Upper lobe of left lung (tissue), 6 donors: ENCODE measurements around the gene FCAR. TPM values are rescaled to one million over a fixed set of nuclear protein-coding genes. Genes with fewer than 3 reads are reported as not detected.
"Not testable (repeated sequence)": the region's sequence is repeated elsewhere in the genome, so short reads cannot be mapped to it uniquely, and the experiment has no call there.

Experiments
- ATAC-seq, 2 donors: fragments of 200-7000 bp; cut with Tn5 transposase; one replicate each; pipeline ENCODE4 v1.9.1; 2022; ENCODE audit warnings: mild to moderate bottlenecking in 2 of 2, moderate library complexity in 2 of 2; ENCODE audit not compliant: low FRiP score in 2 of 2
- DNase-seq, 2 donors: peaks; one replicate each; pipeline ENCODE4 v3.0.0-alpha.2; 2019 to 2020
- H3K27ac ChIP-seq, 4 donors: fragments of 200-600 bp; sonication (generic); one replicate each; pipeline ENCODE4 v1.5.1; 2016 to 2019
- H3K27me3 ChIP-seq, 4 donors: fragments of 200-600 bp; sonication (generic); one replicate each; pipeline ENCODE4 v1.5.1; 2017 to 2019
- H3K36me3 ChIP-seq, 4 donors: fragments of 200-600 bp; sonication (generic); one replicate each; pipeline ENCODE4 v1.5.1; 2016 to 2019
- H3K4me1 ChIP-seq, 4 donors: fragments of 200-600 bp; sonication (generic); one replicate each; pipeline ENCODE4 v1.5.1; 2018 to 2019
- H3K4me3 ChIP-seq, 4 donors: fragments of 200-600 bp; sonication (generic); one replicate each; pipeline ENCODE4 v1.5.1; 2017 to 2019; ENCODE audit warnings: mild to moderate bottlenecking in 2 of 4, moderate library complexity in 1 of 4
- H3K9me3 ChIP-seq, 4 donors: fragments of 200-600 bp; sonication (generic); one replicate each; pipeline ENCODE4 v1.5.1; 2018 to 2019
- EP300 ChIP-seq, 4 donors: sonication (generic); formaldehyde crosslinking; IDR thresholded peaks; one replicate each; pipeline ENCODE4 v1.5.1; 2017; ENCODE audit warnings: antibody characterized with exemption in 4 of 4, control low read depth in 2 of 4
- POLR2AphosphoS5 ChIP-seq, 2 donors: sonication (generic); formaldehyde crosslinking; IDR thresholded peaks; one replicate each; pipeline ENCODE4 v1.5.1; 2017; ENCODE audit warnings: antibody characterized with exemption in 2 of 2
- WGBS, 2 donors: methylation state at CpG; one replicate each; pipeline ENCODE4 v1.1.5; 2017 to 2018; 5-methylcytosine and 5-hydroxymethylcytosine counted together
- total RNA-seq, 6 donors: library from RNA; depleted of rRNA in 4 of 6; stranded (reverse); fragments of >200 nt in 4 of 6; gene quantifications; one replicate each; pipeline versions ENCODE4 v1.1.0 to v1.2.1, GENCODE V29; 2016 to 2021
- donor health status: DM: no; HTN: no; CAD: no; lungs with moderate emphysema.
- donor health status: DM: no; HTN: yes; CAD: no; lungs with severe emphysema.

Gene FCAR
- total RNA-seq: 10 to 100 TPM in 1 of 6 donors, 1 to 10 TPM in 4, not detected in 1; 2.5 to 14.4 (median 6.9) TPM

- Histone ChIP-seq H3K4me3 (peak within 1 kb of the TSS in 1 of 4 donors; percentile 32), H3K27ac (peak within 1 kb of the TSS; percentile 37 to 83 (median 55)), H3K9me3 (no peaks in the 10 kb centered on the region), H3K36me3 (no peaks in the 10 kb centered on the region), H3K4me1 (no peaks in the 10 kb centered on the region), H3K27me3 (no peaks in the 10 kb centered on the region)
- WGBS, 2 donors: 59 to 62% methylated on average over 8 of the region's 8 CpGs
- peak in 1 of 2 donors; percentile 41 for ATAC-seq
- DNase-seq: peak in 1 of 2 donors; percentile 55
- TF ChIP-seq POLR2AphosphoS5 (IDR thresholded peaks at IDR 0.05): peak; percentile 72 to 74
- no peak for TF ChIP-seq EP300 (IDR thresholded peaks at IDR 0.05)
These were observed at the start of gene FCAR for GRCh38 chr19:54873990-54874389. Gene FCAR, plus strand, starts transcription at chr19:54874235. Its CDS starts 55 bp downstream, at chr19:54874290.

- H3K9me3 ChIP-seq, H3K27ac ChIP-seq, ATAC-seq, H3K36me3 ChIP-seq, H3K4me1 ChIP-seq, H3K4me3 ChIP-seq, H3K27me3 ChIP-seq: not testable (repeated sequence)
- peak in 1 of 2 donors; percentile 34 for DNase-seq
- WGBS, 2 donors: 64 to 66% methylated on average over 4 of the region's 4 CpGs
These were observed 49.6 kb upstream of the FCAR start for GRCh38 chr19:54824416-54824815.

GRCh38 chr19:54825326-54825725 lies 48.7 kb upstream of the FCAR start:
- not testable (repeated sequence) for H3K4me3 ChIP-seq, ATAC-seq, H3K4me1 ChIP-seq, H3K9me3 ChIP-seq, H3K36me3 ChIP-seq, H3K27me3 ChIP-seq
- peak in 1 of 2 donors; percentile 66 for DNase-seq
- WGBS, 2 donors: 33 to 55% methylated on average over 5 to 7 of the region's 7 CpGs
- peak overlapping the region in 1 of 4 donors; percentile 52 for H3K27ac ChIP-seq

GRCh38 chr19:54828064-54828463 lies 46.0 kb upstream of the FCAR start:
- H3K4me3 ChIP-seq, H3K9me3 ChIP-seq, H3K27me3 ChIP-seq, H3K36me3 ChIP-seq, DNase-seq, H3K4me1 ChIP-seq, H3K27ac ChIP-seq, ATAC-seq: not testable (repeated sequence)
- WGBS, 2 donors: 68 to 80% methylated on average over 8 of the region's 8 CpGs

GRCh38 chr19:54832496-54832895 lies 41.5 kb upstream of the FCAR start, which contains the start of gene KIR2DS4:
Gene KIR2DS4, plus strand, starts transcription at chr19:54832676.
- H3K4me1 ChIP-seq, H3K27ac ChIP-seq, H3K4me3 ChIP-seq, DNase-seq, ATAC-seq, H3K9me3 ChIP-seq, H3K36me3 ChIP-seq, H3K27me3 ChIP-seq: not testable (repeated sequence)
- WGBS, 2 donors: 93 to 94% methylated on average over 12 to 14 of the region's 14 CpGs

- ATAC-seq: not testable (repeated sequence)
These were observed 38.9 kb upstream of the FCAR start for GRCh38 chr19:54835126-54835525.

GRCh38 chr19:54837522-54837921 lies 36.5 kb upstream of the FCAR start:
- DNase-seq, H3K36me3 ChIP-seq, H3K4me1 ChIP-seq, H3K9me3 ChIP-seq, ATAC-seq, H3K4me3 ChIP-seq, H3K27me3 ChIP-seq, H3K27ac ChIP-seq: not testable (repeated sequence)
- 45 to 46% methylated on average over 2 of the region's 2 CpGs for WGBS, 2 donors

More at GRCh38 chr19:54835126-54835525, 38.9 kb upstream of the FCAR start:
- not testable (repeated sequence) for H3K9me3 ChIP-seq, H3K27ac ChIP-seq, DNase-seq, H3K4me1 ChIP-seq, H3K27me3 ChIP-seq, H3K4me3 ChIP-seq, H3K36me3 ChIP-seq
- 76 to 80% methylated on average over 5 of the region's 5 CpGs for WGBS, 2 donors

GRCh38 chr19:54843171-54843570 lies 30.9 kb upstream of the FCAR start:
- not testable (repeated sequence) for ATAC-seq, H3K9me3 ChIP-seq, H3K27ac ChIP-seq, H3K4me1 ChIP-seq, H3K27me3 ChIP-seq, H3K4me3 ChIP-seq, DNase-seq, H3K36me3 ChIP-seq
- 71 to 72% methylated on average over 8 of the region's 8 CpGs for WGBS, 2 donors

GRCh38 chr19:54850061-54850640 lies 23.9 kb upstream of the FCAR start, which contains the start of gene KIR3DL2:
Gene KIR3DL2, plus strand, starts transcription at chr19:54850443. Its CDS starts 33 bp downstream, at chr19:54850476.
- not testable (repeated sequence) for ATAC-seq, H3K4me1 ChIP-seq, H3K4me3 ChIP-seq, H3K36me3 ChIP-seq, H3K27me3 ChIP-seq, H3K27ac ChIP-seq, H3K9me3 ChIP-seq
- WGBS, 2 donors: 83 to 91% methylated on average over 16 of the region's 16 CpGs
- peak in 1 of 2 donors; percentile 36 for DNase-seq
